Measurements from ENCODE around the gene CCDC186. TPM values are rescaled to one million over a fixed set of nuclear protein-coding genes. Genes with fewer than 3 reads are reported as not detected.

CCDC186 gene
- total RNA-seq, 4 donors from 2014 or later, result 43.3 to 49.7 (median 46.6) TPM

- TF ChIP-seq CTCF (IDR thresholded peaks at IDR 0.05), result no peak
- no peak for TF ChIP-seq POLR2A (IDR thresholded peaks at IDR 0.05)
- DNase-seq, result no peak
Observed at GRCh38 chr10:114096864-114097263, 77.1 kb downstream of the CCDC186 start.

GRCh38 chr10:114095559-114096337, 78.3 kb downstream of the CCDC186 start:
- intact Hi-C loops (cut with DNase I), result no loop called here
- H3K4me1 ChIP-seq, result peaks cover 0 to 4% of the 10 kb centered on the region in 2 donors
- H3K9me3 ChIP-seq, result no peaks in the 10 kb centered on the region
- no peak overlapping the region for H3K4me3 ChIP-seq (replicated peaks in 1 of 3)
- no peak for DNase-seq
- WGBS, 2 donors, result 80 to 82% methylated on average over 13 of the region's 13 CpGs
- no peak overlapping the region for H3K27ac ChIP-seq
- no peak for TF ChIP-seq POLR2A (IDR thresholded peaks at IDR 0.05)
- no peak for TF ChIP-seq CTCF (IDR thresholded peaks at IDR 0.05)
- no peaks in the 10 kb centered on the region for H3K27me3 ChIP-seq
- no peaks in the 10 kb centered on the region for H3K36me3 ChIP-seq

More at GRCh38 chr10:114096864-114097263, 77.1 kb downstream of the CCDC186 start:
- 60 to 72% methylated on average over 3 of the region's 3 CpGs for WGBS, 2 donors
- Histone ChIP-seq H3K27ac (no peak overlapping the region), H3K36me3 (no peaks in the 10 kb centered on the region), H3K9me3 (no peaks in the 10 kb centered on the region), H3K4me3 (replicated peaks in 1 of 3) (no peak overlapping the region), H3K27me3 (no peaks in the 10 kb centered on the region), H3K4me1 (peaks cover 5 to 11% of the 10 kb centered on the region in 2 donors)
- intact Hi-C loops (cut with DNase I), result no loop called here

- Histone ChIP-seq H3K27ac (no peak overlapping the region), H3K27me3 (no peaks in the 10 kb centered on the region), H3K4me3 (replicated peaks in 1 of 3) (no peak overlapping the region), H3K4me1 (no peaks in the 10 kb centered on the region), H3K9me3 (no peaks in the 10 kb centered on the region), H3K36me3 (no peaks in the 10 kb centered on the region)
- WGBS, 2 donors, result 87 to 100% methylated on average over 3 of the region's 3 CpGs
- intact Hi-C loops (cut with DNase I), result no loop called here
- no peak for TF ChIP-seq CTCF (IDR thresholded peaks at IDR 0.05)
- no peak for TF ChIP-seq POLR2A (IDR thresholded peaks at IDR 0.05)
- no peak for DNase-seq
Observed at GRCh38 chr10:114094795-114095194, 79.2 kb downstream of the CCDC186 start.

GRCh38 chr10:114087655-114088054, 86.3 kb downstream of the CCDC186 start:
- Histone ChIP-seq H3K4me3 (replicated peaks in 1 of 3) (no peak overlapping the region), H3K27ac (no peak overlapping the region), H3K27me3 (no peaks in the 10 kb centered on the region), H3K4me1 (no peaks in the 10 kb centered on the region), H3K36me3 (no peaks in the 10 kb centered on the region), H3K9me3 (no peaks in the 10 kb centered on the region)
- TF ChIP-seq POLR2A (IDR thresholded peaks at IDR 0.05), result no peak
- no peak for TF ChIP-seq CTCF (IDR thresholded peaks at IDR 0.05)
- DNase-seq, result no peak
- intact Hi-C loops (cut with DNase I), result no loop called here
- 75 to 90% methylated on average over 4 of the region's 4 CpGs for WGBS, 2 donors

GRCh38 chr10:114087255-114087654, 86.7 kb downstream of the CCDC186 start:
- 79 to 83% methylated on average over 5 of the region's 5 CpGs for WGBS, 2 donors
- H3K4me3 ChIP-seq (replicated peaks in 1 of 3), result no peak overlapping the region
- no peaks in the 10 kb centered on the region for H3K4me1 ChIP-seq
- TF ChIP-seq CTCF (IDR thresholded peaks at IDR 0.05), result no peak
- no peaks in the 10 kb centered on the region for H3K36me3 ChIP-seq
- no peak for DNase-seq
- H3K9me3 ChIP-seq, result no peaks in the 10 kb centered on the region
- no peak overlapping the region for H3K27ac ChIP-seq
- no peaks in the 10 kb centered on the region for H3K27me3 ChIP-seq
- intact Hi-C loops (cut with DNase I), result no loop called here
